DOHH2 (cell line): Measurements from ENCODE around the gene CTRB2.

Experiments
- H3F3A ChIP-seq: fragments of 200-600 bp; sonication (generic), shearing (Covaris generic); 2 replicates; pipeline ENCODE4 v1.6.0; 2016; ENCODE audit warnings: antibody characterized with exemption, mild to moderate bottlenecking; ENCODE audit not compliant: control insufficient read depth, insufficient read depth
- H3K27ac ChIP-seq: fragments of 200-600 bp; sonication (generic); 2 replicates; pipeline ENCODE4 v1.5.1; 2014; ENCODE audit warnings: low read depth, mild to moderate bottlenecking, low read length, moderate library complexity
- H3K27me3 ChIP-seq: fragments of 200-600 bp; sonication (generic); 2 replicates; pipeline ENCODE4 v1.6.1; 2014; ENCODE audit warnings: mild to moderate bottlenecking, low read length, mixed read lengths; ENCODE audit not compliant: control insufficient read depth
- H3K36me3 ChIP-seq: fragments of 200-600 bp; sonication (generic); 2 replicates; pipeline ENCODE4 v1.6.1; 2014; ENCODE audit warnings: mild to moderate bottlenecking, low read length, moderate library complexity, mixed read lengths; ENCODE audit not compliant: control insufficient read depth
- H3K4me1 ChIP-seq: fragments of 200-600 bp; sonication (generic); 2 replicates; pipeline ENCODE4 v1.6.1; 2014; ENCODE audit warnings: mild to moderate bottlenecking, low read length, mixed read lengths; ENCODE audit not compliant: control insufficient read depth
- H3K4me2 ChIP-seq: fragments of 200-600 bp; sonication (generic); 2 replicates; pipeline ENCODE4 v1.6.0; 2014; ENCODE audit warnings: mild to moderate bottlenecking, low read length, moderate library complexity
- H3K4me3 ChIP-seq: fragments of 200-600 bp; sonication (generic); 2 replicates; pipeline ENCODE4 v1.5.1; 2014; ENCODE audit warnings: mild to moderate bottlenecking, low read length, mixed read lengths
- H3K79me2 ChIP-seq: fragments of 200-600 bp; sonication (generic); 2 replicates; pipeline ENCODE4 v1.6.1; 2014; ENCODE audit warnings: mild to moderate bottlenecking, low read length, mixed read lengths; ENCODE audit not compliant: control insufficient read depth
- H3K9me2 ChIP-seq: fragments of 200-600 bp; sonication (generic); replicated peaks from 2 replicates; pipeline ENCODE4 v1.6.1; 2014; ENCODE audit warnings: mild to moderate bottlenecking, low read length, mixed read lengths; ENCODE audit not compliant: control insufficient read depth
- H3K9me3 ChIP-seq: fragments of 200-600 bp; sonication (generic); 2 replicates; pipeline ENCODE4 v1.6.1; 2014; ENCODE audit warnings: antibody characterized with exemption, low read length, mixed read lengths; ENCODE audit not compliant: control insufficient read depth, insufficient read depth
- H4K20me1 ChIP-seq: fragments of 200-600 bp; sonication (generic); 2 replicates; pipeline ENCODE4 v1.6.0; 2014; ENCODE audit warnings: low read depth, mild to moderate bottlenecking, antibody characterized with exemption, low read length, moderate library complexity; ENCODE audit not compliant: control insufficient read depth, insufficient read depth
- CTCF ChIP-seq: fragments of 200-600 bp; sonication (generic); IDR thresholded peaks from one replicate; pipeline ENCODE4 v1.5.1; 2014; ENCODE audit warnings: antibody characterized with exemption, mild to moderate bottlenecking, low read depth, low read length; ENCODE audit not compliant: poor library complexity, severe bottlenecking
- EZH2phosphoT487 ChIP-seq: fragments of 200-600 bp; sonication (generic); IDR thresholded peaks from 2 replicates; pipeline ENCODE4 v1.6.1; 2017; ENCODE audit warnings: borderline replicate concordance, mild to moderate bottlenecking, antibody characterized with exemption, low read length, moderate library complexity, mixed read lengths

CTRB2 gene

DNA sequence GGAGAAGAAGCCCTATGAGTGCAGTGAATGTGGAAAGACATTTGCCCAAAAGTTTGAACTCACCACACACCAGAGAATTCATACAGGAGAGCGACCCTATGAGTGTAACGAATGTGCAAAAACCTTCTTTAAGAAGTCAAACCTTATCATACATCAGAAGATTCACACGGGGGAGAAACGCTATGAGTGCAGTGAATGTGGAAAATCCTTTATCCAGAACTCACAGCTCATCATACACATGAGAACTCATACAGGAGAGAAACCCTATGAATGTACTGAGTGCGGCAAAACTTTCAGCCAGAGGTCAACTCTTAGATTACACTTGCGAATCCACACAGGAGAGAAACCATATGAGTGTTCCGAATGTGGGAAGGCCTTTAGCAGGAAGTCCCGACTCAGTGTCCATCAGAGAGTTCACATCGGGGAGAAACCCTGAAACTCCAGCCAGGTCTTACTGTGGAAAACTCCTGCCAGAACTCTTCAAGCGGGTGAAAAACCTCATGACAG is 37.0 kb downstream of the CTRB2 start:
- Histone ChIP-seq H3K4me1 (no peaks in the 10 kb centered on the region), H3K4me2 (no peak overlapping the region), H3K79me2 (peaks cover 4% of the 10 kb centered on the region; the same call in 1 of the 2 replicates), H3K9me3 (peaks cover 39% of the 10 kb centered on the region), H3K27me3 (no peaks in the 10 kb centered on the region), H3K9me2 (no peaks in the 10 kb centered on the region), H3F3A (no peaks in the 10 kb centered on the region), H3K27ac (no peak overlapping the region), H4K20me1 (no peaks in the 10 kb centered on the region), H3K36me3 (peaks cover 62% of the 10 kb centered on the region), H3K4me3 (no peak overlapping the region)
- TF ChIP-seq CTCF (no peak), EZH2phosphoT487 (no peak)

GRCh38 chr16:75160386-75160785 is 46.6 kb downstream of the CTRB2 start:
- H3K4me2 ChIP-seq, result no peak overlapping the region

More at GRCh38 chr16:75160386-75160785, 46.6 kb downstream of the CTRB2 start:
- H3K36me3 ChIP-seq, result peaks cover 39% of the 10 kb centered on the region
- H4K20me1 ChIP-seq, result no peaks in the 10 kb centered on the region
- no peak overlapping the region for H3K27ac ChIP-seq
- no peak overlapping the region for H3K4me3 ChIP-seq
- peaks cover 30% of the 10 kb centered on the region for H3K79me2 ChIP-seq
- H3K4me1 ChIP-seq, result no peaks in the 10 kb centered on the region
- H3K9me3 ChIP-seq, result no peaks in the 10 kb centered on the region; the same call in 1 of the 2 replicates
- H3K9me2 ChIP-seq, result no peaks in the 10 kb centered on the region
- H3F3A ChIP-seq, result no peaks in the 10 kb centered on the region
- TF ChIP-seq EZH2phosphoT487 (no peak), CTCF (no peak)
- H3K27me3 ChIP-seq, result no peaks in the 10 kb centered on the region
